GM19025 (cell line): ENCODE measurements around the gene TIMM50.
"Not testable (repeated sequence)": the region's sequence is repeated elsewhere in the genome, so short reads cannot be mapped to it uniquely, and the experiment has no call there.

Source experiments
- ATAC-seq: cut with Tn5 transposase; IDR thresholded peaks from one replicate; pipeline ENCODE4 v1.9.1; 2021; ENCODE audit warnings: mild to moderate bottlenecking, low read depth, moderate library complexity; ENCODE audit not compliant: unreplicated experiment

The TIMM50 gene

DNA sequence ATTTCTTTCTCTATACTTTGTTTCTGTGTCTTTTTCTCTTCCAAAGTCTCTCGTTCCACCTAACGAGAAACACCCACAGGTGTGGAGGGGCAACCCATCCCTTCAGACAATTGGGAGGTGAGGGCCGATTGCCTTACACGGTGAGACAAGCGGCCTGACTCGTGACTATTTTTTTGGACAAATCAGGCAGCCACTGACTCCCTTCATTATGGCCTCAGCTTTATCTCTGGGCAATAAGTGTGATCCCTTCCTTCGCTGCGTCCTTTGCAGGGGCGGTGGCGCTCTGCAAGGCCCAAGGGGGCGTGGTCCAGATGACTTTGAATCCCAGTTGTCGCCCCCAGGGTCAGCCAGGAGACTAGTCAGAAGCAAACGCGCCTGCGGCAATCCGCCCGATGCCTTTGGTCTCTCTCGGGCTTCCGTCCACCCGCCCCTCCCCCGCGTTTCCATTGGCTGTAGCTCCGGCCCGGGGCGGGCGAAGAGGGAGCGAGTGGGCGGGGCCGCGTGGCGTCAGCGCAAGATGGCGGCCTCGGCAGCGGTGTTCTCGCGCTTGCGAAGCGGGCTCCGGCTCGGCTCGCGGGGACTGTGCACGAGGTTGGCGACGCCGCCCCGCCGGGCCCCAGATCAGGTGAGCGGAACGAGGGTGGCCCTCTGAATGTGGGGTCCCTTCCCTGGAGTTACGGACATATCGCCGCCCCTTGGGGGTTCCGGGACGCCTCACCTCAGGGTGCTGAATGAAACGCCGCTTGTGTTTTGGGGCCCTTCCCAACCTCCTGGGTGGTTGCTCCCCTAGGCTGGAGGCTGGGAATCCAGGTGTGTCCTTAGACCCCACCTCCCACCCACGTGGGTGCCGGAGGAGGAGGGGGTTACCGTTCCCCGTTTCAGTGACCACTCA, at the start of gene TIMM50:
TSS of gene TIMM50 (plus strand) at position 502 of the 892 bp plus-strand sequence. CDS start at position 518, 16 bp downstream.
- peak; percentile 88 for ATAC-seq

DNA sequence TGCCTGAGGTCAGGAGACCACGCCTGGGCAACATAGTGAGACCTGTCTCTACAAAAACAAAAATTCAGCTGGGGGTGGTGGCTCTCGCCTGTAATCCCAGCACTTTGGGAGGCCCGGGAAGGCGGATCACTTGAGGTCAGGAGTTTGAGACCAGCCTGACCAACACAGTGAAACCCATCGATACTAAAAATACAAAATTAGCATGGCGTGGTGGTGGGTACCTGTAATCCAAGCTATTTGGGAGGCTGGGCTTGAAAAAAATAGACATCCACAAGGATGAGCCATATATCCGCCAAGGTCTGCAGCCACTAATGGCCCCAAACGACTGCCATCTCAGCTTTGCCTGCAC, 48.0 kb upstream of the TIMM50 start:
- ATAC-seq, result no peak

DNA sequence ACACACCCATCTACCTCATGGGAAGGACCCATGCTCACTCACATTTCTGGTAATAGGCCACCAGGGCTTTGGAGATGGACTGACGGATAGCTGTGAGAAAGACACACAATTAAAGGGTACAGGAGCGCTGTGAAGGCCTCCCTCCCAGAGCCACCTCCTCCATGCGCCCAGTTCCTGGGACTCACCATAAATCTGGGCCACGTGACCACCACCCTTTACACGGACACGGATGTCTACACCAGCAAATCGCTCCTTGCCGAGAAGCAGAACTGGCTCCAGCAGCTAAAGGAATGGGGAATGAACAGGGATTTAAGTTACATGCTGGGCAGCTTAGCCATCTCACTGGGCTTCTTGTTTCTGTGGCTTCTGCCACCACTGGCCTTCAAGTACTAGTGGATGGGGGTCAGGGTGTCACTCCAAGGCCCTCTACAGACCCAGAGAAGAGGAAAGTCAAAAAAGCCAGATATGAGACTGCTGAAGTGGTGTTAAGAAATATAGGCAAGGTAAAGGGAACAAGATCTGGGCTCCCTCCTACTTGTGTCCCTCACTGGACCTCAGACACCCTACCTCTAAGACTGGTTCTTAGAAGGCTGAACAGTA, 47.1 kb upstream of the TIMM50 start:
- ATAC-seq, result no peak

DNA sequence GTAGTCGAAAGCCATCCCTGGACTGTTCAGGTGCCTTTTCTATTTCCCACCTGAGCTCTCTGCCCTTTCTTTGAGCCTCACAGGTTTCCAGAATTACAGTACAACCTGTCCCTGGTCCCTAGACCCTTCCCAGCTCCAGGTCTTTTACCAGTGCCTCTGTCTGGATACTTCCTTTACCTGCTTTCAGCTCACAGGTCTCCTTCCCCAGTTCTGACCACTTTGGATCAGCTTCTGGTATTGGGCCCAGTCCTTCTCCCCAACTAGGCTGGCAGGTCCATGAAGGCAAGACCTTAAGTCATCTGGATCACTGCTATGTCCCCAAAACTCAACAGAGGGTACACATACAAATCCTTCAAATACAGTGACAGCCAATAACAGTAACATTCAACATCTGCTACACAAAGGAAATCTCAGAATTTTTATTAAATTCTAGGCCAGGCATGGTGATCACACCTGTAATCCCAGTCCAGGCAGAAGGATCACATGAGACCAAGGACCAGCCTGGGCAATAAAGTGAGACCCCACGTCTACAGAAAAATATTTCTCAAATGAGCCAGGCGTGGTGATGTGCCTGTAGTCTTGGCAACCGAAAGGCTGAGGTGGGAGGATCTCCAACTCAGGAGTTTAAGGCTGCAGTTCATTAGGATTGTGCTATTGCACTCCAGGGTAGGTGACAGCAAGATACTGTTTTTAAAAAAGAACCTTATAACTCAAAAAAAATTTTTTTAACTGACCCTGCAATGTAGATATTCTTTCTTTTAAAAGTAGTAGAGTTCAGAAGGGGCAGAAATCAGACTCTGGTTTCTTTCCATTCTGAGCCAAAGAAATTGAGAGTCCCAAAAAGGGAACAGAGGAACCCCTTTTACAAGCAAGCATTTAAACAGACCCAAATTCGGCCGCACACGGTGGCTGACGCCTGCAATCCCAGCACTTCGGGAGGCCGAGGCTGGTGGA, 46.2 kb upstream of the TIMM50 start:
- no peak for ATAC-seq

DNA sequence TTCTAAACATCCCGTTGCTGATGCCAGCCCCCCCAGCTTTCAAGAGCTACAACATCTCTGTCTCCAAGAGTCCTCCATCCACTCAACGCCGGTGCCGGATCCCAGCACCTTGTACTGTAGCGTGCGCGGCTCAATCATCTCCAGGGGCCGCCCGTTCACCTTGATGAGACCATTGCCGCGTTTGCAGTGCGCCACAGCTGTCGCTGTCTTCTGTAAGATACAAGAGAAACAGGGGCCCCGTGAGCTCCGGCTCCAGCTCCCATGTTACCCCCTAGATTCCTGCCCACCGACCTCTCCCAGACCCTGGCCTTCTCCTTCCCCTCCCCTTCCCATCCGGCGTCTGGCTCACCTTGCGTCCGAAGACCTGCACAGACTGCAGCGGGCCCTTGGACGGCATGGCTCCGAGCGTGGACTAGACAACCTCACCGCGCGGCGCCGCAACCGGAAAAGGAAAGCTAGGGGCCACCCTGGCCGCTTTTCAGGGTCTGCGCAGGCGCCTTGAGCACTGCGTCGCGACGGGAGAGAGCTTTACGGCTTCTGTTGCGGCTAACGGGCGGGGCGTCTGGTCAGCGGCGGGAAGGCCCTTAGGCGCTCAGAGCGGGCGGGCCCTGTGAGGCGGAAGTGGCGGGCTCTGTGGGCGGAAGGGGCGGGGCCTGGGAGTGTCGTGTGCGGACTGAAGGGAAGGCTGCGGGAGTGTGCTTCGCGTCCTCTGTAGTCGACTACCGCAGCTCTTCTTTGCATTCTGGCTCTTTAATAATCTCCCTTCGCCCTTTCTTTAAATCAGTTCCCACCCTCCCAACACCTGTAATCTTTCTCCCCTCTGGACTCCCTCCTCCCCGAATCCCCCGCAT, 44.9 kb upstream of the TIMM50 start, which contains the start of gene RPS16:
TSS of gene RPS16 (minus strand) at position 451 of the 851 bp plus-strand sequence. CDS start at position 397, 54 bp downstream.
- peak; percentile 70 for ATAC-seq

DNA sequence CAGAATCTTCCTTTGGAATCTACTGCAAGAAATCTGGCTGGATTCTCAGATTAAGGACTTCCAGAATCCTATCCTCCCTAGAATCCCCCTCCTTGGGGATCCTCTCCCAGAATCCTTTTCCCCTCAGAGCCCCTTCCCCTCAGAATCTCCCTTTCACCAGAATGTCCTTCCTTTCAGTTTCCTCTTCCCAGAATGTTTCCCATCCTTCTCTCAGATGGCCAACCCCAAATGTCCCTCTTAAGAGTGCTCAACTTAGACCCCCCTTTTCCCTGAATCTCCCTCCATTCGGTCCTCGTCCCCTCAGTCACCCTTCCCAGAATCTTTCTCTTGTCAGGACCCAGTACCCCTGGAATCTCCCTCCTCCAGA, 44.3 kb upstream of the TIMM50 start:
- no peak for ATAC-seq

DNA sequence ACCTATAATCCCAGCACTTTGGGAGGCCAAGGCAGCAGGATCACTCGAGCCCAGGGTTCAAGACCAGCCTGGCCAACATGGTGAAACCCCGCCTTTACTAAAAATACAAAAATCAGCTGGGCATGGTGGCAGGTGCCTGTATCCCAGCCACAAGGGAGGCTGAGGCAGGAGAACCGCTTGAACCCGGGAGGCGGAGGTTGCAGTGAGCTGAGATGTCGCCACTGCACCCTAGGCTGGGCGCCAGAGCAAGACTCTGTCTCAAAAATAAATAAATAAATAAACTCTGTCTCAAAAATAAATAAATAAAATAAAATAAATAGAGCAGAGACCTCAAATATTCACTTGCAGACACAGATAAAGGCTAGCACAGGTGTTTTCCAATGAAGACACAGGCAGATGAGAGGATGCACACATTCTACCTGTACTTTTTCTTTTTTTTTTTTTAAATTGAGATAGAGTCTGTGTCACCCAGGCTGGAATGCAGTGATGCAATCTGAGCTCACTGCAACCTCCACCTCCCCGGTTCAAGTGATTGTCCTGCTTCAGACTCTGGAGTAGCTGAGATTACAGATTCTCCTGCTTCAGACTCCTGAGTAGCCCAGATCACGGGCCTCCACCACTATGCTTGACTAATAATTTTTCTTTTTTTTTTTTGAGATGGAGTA, 42.2 kb upstream of the TIMM50 start:
- no peak for ATAC-seq

DNA sequence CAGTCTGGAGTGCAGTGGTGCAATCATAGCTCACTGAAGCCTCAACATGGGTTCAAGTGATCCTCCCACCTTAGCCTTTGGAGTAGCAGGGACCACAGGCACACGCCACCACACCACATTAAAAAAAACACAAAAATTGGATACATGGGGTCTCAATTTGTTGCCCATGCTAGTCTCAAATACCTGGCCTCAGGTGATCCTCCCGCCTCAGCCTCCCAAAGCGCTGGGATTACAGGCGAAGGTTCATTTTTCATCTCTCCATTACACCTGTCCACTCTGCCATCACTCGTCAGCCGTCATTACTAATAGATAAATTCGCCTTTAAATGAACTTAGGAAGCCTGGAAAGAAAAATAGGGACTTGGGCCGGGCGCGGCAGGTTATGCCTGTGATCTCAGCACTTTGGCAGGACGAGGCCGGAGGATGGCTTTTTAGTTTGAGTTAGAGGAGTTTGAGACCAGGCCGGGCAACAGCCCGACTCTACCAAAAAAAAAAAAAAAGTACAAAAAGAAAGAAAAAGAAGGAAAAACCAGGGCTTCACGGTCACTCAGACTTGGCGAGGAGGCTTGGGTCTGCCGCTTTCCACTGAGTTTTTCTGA, 35.9 kb upstream of the TIMM50 start:
- no peak for ATAC-seq

DNA sequence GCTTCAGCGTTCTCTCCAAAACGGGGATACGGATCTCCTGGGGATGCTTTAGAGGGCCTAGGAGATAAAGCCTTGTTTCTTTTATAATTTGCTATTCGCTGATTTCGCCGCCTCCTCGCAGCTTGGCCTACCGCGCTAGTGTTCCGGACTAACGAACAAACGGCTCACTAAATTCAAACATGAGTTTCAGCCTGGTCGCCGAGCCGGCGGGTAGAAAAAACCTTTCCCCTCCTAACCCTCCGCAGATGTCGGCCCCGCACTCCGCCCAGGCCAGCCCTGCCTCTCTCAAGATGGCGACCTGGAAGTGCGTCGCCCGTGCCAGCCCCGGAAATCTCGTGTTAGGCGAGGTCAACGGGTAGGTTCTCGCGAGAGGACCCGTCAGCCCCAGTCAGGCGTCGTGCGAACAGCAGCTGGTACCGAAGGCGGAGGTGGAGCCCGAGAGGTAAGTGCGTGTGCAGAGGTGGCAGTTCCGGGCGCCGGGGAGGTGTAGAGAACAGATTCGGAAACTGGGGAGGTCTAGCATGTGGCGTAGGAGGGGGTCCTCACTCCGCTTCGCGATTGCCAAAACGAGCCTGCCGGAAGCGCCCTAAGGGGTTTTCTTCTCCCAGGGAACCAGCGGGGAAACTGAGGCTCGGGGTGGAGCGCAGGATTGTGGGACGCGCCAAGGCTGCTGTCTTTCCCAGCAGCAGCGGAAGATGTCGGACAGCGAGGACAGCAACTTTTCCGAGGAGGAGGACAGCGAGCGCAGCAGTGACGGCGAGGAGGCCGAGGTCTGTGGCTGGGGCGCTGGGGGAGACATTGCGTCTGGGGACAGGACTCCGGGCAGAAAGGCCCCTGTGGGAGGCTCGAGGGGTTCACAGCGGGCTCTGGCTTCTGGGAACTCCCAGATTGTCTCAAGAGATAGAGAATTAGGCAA, 35.2 kb upstream of the TIMM50 start, which contains the start of gene SUPT5H:
TSS of gene SUPT5H (plus strand) at position 387 of the 916 bp plus-strand sequence. CDS start at position 696, 309 bp downstream.
- ATAC-seq, result peak; percentile 81

DNA sequence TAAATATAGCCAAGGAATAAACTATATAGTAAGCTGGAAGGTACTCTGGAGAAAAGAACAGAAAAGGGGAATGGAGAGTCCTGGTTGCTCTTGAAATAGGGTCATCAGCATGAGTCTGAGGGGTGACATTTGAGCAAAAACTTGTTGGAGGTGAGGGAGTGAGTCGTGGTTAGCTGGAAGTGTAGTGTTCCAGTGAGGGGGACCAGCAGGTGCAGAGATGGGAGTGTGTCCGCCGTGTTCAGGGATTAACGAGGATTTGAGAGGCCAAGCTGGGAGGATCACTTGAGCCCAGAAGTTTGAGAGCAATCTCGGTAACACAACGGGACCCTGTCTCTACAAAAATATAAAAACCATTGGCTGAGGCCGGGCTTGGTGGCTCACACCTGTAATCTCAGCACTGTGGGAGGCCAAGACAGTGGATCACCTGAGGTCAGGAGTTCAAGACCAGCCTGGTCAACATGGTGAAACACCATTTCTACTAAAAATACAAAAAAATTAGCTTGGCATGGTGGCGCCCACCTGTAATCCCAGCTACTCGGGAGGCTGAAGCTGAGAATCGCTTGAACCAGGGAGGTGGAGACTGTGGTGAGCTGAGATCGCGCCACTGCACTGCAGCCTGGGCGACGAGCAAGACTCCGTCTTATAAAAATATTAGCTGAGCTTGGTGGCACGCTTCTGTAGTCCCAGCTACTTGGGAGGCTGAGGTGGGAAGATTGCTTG, 34.1 kb upstream of the TIMM50 start:
- no peak for ATAC-seq

DNA sequence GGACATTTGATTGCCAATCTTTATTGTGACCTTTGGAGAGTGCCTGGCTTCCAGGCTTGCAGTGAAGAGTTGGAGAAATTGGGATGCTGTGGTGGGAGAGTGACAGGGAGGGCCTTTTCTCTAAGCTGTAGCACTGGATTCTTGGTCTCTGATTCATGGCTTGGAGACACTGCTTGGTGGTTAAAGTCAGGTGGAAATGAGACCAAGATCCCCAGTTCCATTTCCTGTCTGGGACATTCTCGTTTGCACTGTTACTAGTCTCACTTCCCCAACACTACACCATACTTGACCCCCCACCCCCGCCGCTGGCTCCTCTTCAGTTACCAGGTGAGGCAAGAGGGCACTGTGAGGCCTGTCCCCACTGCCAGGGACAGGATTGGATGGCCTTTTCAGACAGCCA, 32.4 kb upstream of the TIMM50 start:
- ATAC-seq, result no peak

DNA sequence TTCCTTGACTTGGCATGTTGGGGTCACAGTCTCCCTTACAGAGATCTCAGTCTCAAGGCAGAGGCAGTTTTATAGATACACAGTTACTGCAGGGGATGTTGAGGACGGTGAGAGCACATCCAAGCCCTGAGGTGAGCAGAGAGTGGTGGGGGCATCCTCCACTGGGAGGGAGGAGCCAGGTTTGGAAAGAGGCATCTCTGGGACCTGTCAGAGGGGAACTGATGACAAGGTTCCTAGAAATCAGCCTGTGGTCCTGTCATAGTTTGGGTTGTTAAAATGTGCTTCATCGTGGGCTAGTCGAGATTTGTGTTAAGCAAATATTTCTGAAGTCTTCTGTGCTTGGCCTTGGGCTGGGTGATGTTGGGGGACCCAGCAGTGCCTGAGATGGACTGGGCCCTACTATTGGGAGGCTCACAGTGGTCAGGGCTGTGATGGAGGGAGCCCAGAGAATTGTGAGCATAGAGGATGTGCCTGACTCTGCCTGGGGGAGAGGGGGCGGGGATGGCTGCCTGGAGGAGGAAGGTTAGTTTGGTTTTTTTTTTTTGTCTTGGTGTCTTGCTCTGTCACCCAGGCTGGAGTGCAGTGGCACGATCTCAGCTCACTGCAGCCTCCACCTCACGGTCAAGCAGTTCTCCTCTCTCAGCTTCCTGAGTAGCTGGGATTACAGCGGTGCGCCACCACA, 31.4 kb upstream of the TIMM50 start:
- no peak for ATAC-seq

DNA sequence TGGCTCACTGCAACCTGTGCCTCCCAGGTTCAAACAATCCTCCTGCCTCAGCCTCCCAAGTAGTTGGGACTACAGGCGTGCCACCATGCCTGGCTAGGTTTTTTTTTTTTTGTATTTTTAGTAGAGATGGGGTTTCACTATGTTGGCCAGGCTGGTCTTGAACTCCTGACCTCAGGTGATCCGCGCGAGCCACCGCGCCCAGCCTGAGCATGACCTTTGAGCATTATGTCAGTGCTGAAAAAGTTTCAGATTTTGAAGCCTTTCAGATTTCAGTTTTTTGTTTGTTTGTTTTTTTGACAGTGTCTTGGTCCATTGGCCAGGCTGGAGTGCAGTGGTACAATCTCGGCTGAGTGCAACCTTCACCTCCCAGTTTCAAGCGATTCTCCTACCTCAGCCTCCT, 29.4 kb upstream of the TIMM50 start:
- ATAC-seq, result not testable (repeated sequence)

DNA sequence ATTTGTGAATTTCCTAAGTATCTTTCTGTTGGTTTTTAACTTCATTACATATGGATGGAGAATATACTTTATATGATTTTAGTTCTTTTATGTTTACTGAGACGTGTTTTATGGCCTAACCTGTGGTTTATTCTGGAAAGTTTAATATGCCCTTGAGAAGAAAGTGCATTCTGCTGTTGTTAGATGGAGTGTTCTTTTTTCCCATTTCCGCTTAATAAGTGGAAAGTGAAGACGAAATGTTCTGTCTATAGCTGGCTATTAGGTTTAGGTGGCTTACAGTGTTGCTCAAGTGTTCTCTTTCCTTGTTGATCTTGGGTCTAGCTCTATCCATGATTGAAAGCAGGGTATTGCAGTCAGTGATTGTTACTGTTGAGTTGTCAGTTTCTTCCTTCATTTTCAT, 17.2 kb upstream of the TIMM50 start:
- ATAC-seq, result no peak

DNA sequence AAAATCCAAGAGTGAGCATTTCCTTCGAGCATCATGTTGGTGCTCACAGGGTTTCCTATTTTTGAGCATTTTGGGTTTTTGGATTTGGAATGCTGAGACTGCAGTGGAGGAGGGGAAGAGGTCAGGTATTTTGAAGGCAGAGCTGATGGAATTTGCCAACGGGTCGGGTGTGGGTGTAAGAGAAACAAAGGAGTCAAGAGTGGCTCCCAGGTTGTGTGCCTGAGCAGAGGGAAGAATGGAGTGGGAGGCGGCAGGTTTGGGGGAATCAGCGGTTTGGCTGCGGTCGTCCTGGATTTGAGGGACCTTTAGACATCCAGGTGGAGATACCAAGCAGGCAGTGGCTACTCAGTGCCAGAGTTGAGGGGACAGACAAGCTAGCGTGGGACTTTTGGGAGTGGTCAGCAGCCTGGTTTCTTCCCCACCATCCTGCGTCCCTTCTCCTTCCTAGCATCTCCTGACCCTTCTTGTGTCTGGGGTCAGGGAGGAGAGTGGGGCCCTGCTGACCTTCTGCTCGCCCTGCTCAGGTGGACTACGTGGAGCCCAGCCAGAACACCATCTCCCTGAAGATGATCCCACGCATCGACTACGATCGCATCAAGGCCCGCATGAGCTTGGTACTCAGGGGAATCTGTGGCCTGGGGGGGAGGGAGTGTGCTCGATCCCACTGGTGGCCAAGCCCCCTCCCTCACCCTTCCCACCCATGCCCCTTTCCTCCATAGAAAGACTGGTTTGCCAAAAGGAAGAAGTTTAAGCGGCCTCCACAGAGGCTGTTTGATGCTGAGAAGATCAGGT, 14.5 kb upstream of the TIMM50 start:
- ATAC-seq, result no peak

DNA sequence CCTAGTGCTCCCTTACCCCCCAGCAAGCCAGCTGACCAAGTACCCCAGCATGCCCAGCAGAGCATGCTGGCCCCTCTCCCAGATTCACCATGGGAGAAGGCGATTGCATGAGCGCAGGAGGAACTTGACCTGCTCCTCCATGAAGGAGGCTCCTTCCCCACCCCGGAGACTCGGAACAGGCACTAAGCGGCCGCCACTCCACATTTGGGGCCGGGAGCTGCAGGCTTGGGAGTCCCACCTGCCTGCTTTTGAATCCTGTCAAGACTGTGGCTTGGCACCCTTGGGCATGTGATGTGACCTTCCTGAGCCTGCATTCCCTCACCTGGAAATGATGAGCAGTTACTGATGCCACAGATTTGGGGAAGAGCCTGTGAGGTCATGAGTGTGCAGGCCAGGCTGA, 12.7 kb upstream of the TIMM50 start:
- no peak for ATAC-seq
